ENCODE results near the gene KLHDC8A. TPM values are rescaled to one million over a fixed set of nuclear protein-coding genes. Genes with fewer than 3 reads are reported as not detected.

The KLHDC8A gene
- total and polyA plus RNA-seq, 7 donors: 0.01 to 0.24 (median 0.03) TPM; not detected in 4

DNA sequence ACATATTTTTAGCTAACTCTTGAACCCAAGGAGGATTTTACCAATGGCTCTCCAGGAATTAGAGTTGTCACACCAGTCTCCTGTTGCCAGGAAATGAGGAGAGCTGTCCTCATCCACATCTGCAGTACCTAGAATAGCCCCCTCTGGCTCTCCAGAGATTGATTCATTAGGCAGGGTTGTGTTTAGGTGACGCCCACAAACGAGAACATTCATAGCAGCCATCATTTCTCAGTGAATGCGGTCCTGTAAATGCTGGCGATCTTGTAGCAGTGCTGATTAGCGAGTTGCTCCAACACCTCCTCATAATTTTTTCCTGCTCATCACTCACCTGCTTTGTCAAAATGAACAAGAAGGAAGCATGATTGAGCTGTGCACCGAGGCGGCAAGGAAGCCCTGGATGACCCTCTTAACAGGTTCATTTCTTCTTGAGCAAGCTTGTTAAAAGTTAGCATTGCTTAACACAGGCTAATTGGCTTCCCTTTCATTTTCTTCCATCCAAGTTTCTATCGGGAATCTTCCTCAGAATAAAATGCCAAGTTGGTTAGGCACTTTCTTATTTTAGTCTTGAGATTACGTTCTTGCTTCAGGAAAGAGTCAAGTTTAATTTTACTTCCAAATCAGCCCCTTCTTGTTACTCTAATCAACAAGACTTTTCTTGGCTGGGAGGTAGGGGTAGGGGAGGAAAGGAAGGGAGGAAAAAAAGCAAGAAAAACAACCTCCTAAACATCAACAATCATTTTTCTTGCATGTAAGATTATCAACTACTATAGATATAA lies 16.5 kb upstream of the KLHDC8A start:
- TF ChIP-seq, protein P1, sequence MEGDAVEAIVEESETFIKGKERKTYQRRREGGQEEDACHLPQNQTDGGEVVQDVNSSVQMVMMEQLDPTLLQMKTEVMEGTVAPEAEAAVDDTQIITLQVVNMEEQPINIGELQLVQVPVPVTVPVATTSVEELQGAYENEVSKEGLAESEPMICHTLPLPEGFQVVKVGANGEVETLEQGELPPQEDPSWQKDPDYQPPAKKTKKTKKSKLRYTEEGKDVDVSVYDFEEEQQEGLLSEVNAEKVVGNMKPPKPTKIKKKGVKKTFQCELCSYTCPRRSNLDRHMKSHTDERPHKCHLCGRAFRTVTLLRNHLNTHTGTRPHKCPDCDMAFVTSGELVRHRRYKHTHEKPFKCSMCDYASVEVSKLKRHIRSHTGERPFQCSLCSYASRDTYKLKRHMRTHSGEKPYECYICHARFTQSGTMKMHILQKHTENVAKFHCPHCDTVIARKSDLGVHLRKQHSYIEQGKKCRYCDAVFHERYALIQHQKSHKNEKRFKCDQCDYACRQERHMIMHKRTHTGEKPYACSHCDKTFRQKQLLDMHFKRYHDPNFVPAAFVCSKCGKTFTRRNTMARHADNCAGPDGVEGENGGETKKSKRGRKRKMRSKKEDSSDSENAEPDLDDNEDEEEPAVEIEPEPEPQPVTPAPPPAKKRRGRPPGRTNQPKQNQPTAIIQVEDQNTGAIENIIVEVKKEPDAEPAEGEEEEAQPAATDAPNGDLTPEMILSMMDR (IDR thresholded peaks at IDR 0.05): no peak
- no peaks in the 10 kb centered on the region for H3K36me3 ChIP-seq (ENCODE audit: insufficient read depth in 1 of 2, low read depth in 1 of 2)
- 46 to 55% (median 49%) methylated on average over 9 of the region's 9 CpGs for WGBS, 3 donors
- no peak overlapping the region for H3K4me3 ChIP-seq
- no peaks in the 10 kb centered on the region for H3K4me1 ChIP-seq
- no peak overlapping the region for H3K27ac ChIP-seq
- intact Hi-C loops (cut with DNase I): no loop called here
- no peaks in the 10 kb centered on the region for H3K9me3 ChIP-seq
- no peak for DNase-seq
- peaks cover 0 to 24% (median 2%) of the 10 kb centered on the region in 3 donors for H3K27me3 ChIP-seq (ENCODE audit: insufficient read depth in 3 of 3, low read length in 2 of 3)
- no peak for ATAC-seq

DNA sequence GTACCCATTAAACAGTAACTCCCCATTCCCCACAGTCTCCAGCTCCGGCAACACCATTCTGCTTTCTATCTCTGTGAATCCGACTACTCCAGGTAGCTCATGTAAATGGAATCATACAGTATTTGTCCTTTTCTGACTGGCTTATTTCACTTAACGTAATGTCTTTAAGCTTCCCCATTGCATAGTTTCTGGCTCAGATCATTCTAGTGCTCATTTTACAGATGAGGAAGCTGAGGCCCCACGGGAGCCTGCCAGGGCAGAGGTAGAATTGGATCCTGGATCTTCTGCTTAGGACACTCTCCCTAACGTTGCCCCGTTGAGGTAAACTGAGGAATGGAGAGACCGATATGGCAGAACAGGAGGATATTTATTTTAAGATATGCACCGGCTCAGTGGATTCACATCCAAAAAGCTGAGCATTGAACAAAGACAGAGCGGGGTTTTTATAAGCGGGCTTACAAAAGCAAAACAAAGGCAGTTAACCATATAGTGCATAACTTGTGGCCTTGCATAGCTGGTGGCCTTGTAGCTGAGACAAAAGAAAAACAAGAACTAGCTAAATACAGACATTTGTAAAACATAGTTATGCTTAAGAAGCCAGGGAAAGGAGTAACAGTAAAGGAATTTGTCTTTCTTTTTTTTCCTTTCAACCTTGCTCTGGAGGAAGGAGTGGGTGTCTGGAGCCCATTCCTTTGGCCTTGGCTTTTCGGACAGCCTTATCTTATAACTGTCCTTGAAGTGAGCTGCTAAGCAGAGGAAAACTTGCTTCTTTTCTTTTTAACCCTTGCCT lies 15.3 kb upstream of the KLHDC8A start:
- Histone ChIP-seq H3K4me3 (no peak overlapping the region), H3K36me3 (ENCODE audit: insufficient read depth in 1 of 2, low read depth in 1 of 2) (no peaks in the 10 kb centered on the region), H3K27me3 (ENCODE audit: insufficient read depth in 3 of 3, low read length in 2 of 3) (peaks cover 0 to 18% (median 2%) of the 10 kb centered on the region in 3 donors), H3K9me3 (no peaks in the 10 kb centered on the region), H3K27ac (no peak overlapping the region), H3K4me1 (no peaks in the 10 kb centered on the region)
- no peak for ATAC-seq
- intact Hi-C loops (cut with DNase I): no loop called here
- 67 to 72% (median 72%) methylated on average over 11 of the region's 11 CpGs for WGBS, 3 donors
- DNase-seq: no peak
- TF ChIP-seq, protein P1 (IDR thresholded peaks at IDR 0.05): no peak

DNA sequence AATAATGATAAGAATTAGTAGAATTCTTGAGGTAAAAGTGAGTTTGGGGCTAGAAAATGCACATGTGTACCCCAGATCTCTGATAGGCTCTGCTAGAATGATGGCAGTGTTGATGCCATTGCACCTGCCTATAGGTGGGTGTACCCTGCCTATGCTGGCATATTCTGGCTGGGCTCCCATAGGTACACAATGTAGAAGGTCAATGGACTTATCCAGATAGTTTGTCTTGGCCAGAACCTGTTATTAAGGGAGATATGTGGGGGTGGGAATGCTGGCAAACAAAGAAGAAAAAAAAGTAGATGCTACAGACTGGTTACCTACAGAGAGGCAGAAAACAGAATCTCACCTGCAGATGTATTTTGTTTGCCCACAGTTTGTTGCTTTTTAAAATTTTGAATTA lies 14.1 kb upstream of the KLHDC8A start:
- H3K27ac ChIP-seq: no peak overlapping the region
- no peaks in the 10 kb centered on the region for H3K36me3 ChIP-seq (ENCODE audit: insufficient read depth in 1 of 2, low read depth in 1 of 2)
- ATAC-seq: no peak
- intact Hi-C loops (cut with DNase I): no loop called here
- H3K9me3 ChIP-seq: no peaks in the 10 kb centered on the region
- TF ChIP-seq, protein P1 (IDR thresholded peaks at IDR 0.05): no peak
- no peak for DNase-seq
- H3K4me1 ChIP-seq: no peaks in the 10 kb centered on the region
- peaks cover 0 to 15% (median 2%) of the 10 kb centered on the region in 3 donors for H3K27me3 ChIP-seq (ENCODE audit: insufficient read depth in 3 of 3, low read length in 2 of 3)
- no peak overlapping the region for H3K4me3 ChIP-seq

DNA sequence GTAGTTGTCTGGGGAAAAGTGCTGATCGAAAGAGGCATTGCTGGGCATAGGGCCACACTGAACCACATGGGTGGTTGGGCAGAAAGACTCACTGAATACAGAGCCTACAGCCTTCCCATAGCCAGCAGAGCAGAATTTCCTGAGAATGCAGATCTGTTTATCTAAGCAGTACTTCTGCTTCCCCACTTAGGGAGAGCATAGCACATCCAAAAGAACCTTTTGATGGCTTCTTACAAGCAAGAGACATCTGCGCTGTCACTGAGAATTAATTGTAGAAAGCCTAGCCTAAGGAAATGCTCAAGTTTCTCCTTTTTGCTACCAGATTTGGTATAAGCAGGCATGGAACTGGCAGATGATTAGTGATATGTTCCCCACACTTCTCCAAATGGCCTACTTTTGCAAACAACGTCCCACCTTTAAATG lies 13.0 kb upstream of the KLHDC8A start:
- WGBS, 3 donors: 66 to 75% (median 74%) methylated on average over 3 of the region's 3 CpGs
- TF ChIP-seq, protein P1 (IDR thresholded peaks at IDR 0.05): no peak
- no peaks in the 10 kb centered on the region for H3K4me1 ChIP-seq
- no peaks in the 10 kb centered on the region for H3K9me3 ChIP-seq
- intact Hi-C loops (cut with DNase I): no loop called here
- H3K27ac ChIP-seq: no peak overlapping the region
- no peak for DNase-seq
- no peaks in the 10 kb centered on the region for H3K36me3 ChIP-seq (ENCODE audit: insufficient read depth in 1 of 2, low read depth in 1 of 2)
- H3K27me3 ChIP-seq (ENCODE audit: insufficient read depth in 3 of 3, low read length in 2 of 3): peaks cover 0 to 7% (median 2%) of the 10 kb centered on the region in 3 donors
- no peak overlapping the region for H3K4me3 ChIP-seq
- no peak for ATAC-seq

Measured in psoas muscle (tissue), 8 donors.